Fibroblast of lung (primary cell): ENCODE data around the gene OR2T33. TPM values are rescaled to one million over a fixed set of nuclear protein-coding genes. Genes with fewer than 3 reads are reported as not detected.
"Not testable (repeated sequence)": the region's sequence is repeated elsewhere in the genome, so short reads cannot be mapped to it uniquely, and the experiment has no call there.

Source experiments
- DNase-seq, 2 donors: peaks; one replicate each; pipeline versions ENCODE4 v3.0.0 to v3.0.0-alpha.2; 2010; ENCODE audit warnings: low read depth in 2 of 2
- H2AFZ ChIP-seq: 2 replicates; pipeline ENCODE4 v1.5.1; 2012; ENCODE audit warnings: low read length, control low read depth, inconsistent platforms
- H3K27ac ChIP-seq: 2 replicates; pipeline ENCODE4 v1.5.1; 2011; ENCODE audit warnings: low read length, control low read depth; ENCODE audit not compliant: insufficient read depth
- H3K27me3 ChIP-seq: 2 replicates; pipeline ENCODE4 v1.5.1; 2011; ENCODE audit warnings: mild to moderate bottlenecking, low read length; ENCODE audit not compliant: control insufficient read depth, insufficient read depth
- H3K36me3 ChIP-seq: 2 replicates; pipeline ENCODE4 v1.5.1; 2011; ENCODE audit warnings: low read length; ENCODE audit not compliant: control insufficient read depth, insufficient read depth
- H3K4me1 ChIP-seq: 2 replicates; pipeline ENCODE4 v1.5.1; 2011; ENCODE audit warnings: low read length; ENCODE audit not compliant: control insufficient read depth, insufficient read depth; ENCODE audit errors: extremely low read depth
- H3K4me2 ChIP-seq: 2 replicates; pipeline ENCODE4 v1.5.1; 2011; ENCODE audit warnings: low read length, control low read depth; ENCODE audit not compliant: insufficient read depth; ENCODE audit errors: extremely low read depth
- H3K4me3 ChIP-seq, 4 experiments: fragments of 200-600 bp in 1 of 4; sonication (generic) in 1 of 4; replicated peaks in 1 of 4; 2 replicates each; pipeline ENCODE4 v1.5.1; 2011 to 2016; ENCODE audit warnings: low read length in 4 of 4, low read depth in 3 of 4, mild to moderate bottlenecking in 3 of 4, control low read depth in 2 of 4, inconsistent platforms in 1 of 4, mixed read lengths in 1 of 4; ENCODE audit not compliant: insufficient read depth in 1 of 4; ENCODE audit errors: control extremely low read depth in 1 of 4
- H3K79me2 ChIP-seq: 2 replicates; pipeline ENCODE4 v1.5.1; 2012; ENCODE audit warnings: mild to moderate bottlenecking, low read length, inconsistent platforms; ENCODE audit not compliant: control insufficient read depth, insufficient read depth
- H3K9ac ChIP-seq: 2 replicates; pipeline ENCODE4 v1.5.1; 2011; ENCODE audit warnings: mild to moderate bottlenecking, low read length, control low read depth; ENCODE audit not compliant: insufficient read depth
- H3K9me3 ChIP-seq: 2 replicates; pipeline ENCODE4 v1.5.1; 2012; ENCODE audit warnings: low read depth, low read length; ENCODE audit not compliant: control insufficient read depth, insufficient read depth
- H4K20me1 ChIP-seq: 2 replicates; pipeline ENCODE4 v1.5.1; 2011; ENCODE audit warnings: low read length; ENCODE audit not compliant: control insufficient read depth, insufficient read depth; ENCODE audit errors: extremely low read depth
- EZH2 ChIP-seq: IDR thresholded peaks from 2 replicates; pipeline ENCODE4 v1.5.1; 2012; ENCODE audit warnings: low read length, control low read depth, mild to moderate bottlenecking; ENCODE audit errors: missing control alignments
- polyA plus RNA-seq, 2 donors: library from polyadenylated mRNA; depleted of rRNA in 1 of 2; stranded (reverse) in 1 of 2; unstranded in 1 of 2; fragments of >200 nt; gene quantifications; 2 replicates each; pipeline ENCODE4 v1.2.1, GENCODE V29; 2011 to 2012; ENCODE audit warnings: missing spikeins in 1 of 2
- total RNA-seq: library from RNA; depleted of rRNA; stranded (reverse); fragments of >200 nt; gene quantifications from 2 replicates; pipeline ENCODE4 v1.2.1, GENCODE V29; 2014
- TF ChIP-seq, protein P1 (sequence below), 2 donors: IDR thresholded peaks in 1 of 2; conservative IDR thresholded peaks in 1 of 2; 1 replicate in 1 of 2; 2 replicates in 1 of 2; pipeline ENCODE4 v1.5.1; 2011 to 2012; ENCODE audit warnings: low read length in 2 of 2, control low read depth in 1 of 2, inconsistent platforms in 1 of 2, low read depth in 1 of 2, mild to moderate bottlenecking in 1 of 2

OR2T33 gene
- total and polyA plus RNA-seq, 2 donors (not counting 1 experiment from before 2014, with no cell fraction given): not detected

DNA sequence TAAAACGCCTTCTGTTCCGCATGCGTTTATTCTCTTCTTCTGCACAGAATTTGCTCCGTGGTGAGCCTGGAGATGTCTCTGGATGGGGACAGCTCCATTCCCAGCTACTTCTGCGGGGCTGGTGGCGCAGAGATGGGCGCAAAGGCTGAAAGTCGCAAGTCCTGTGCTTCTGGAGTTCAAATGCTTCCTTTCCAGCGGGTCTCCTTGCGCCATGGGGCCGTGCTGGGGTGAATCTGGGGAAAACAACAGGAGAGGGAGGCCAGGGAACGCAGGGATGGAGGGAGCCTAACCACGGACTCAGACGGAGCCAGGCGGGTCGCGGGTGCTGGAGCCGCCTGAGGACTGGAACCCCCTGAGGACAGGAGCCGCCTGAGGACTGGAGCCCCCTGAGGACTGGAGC is 28.3 kb upstream of the OR2T33 start:
- no peak overlapping the region for H3K4me2 ChIP-seq
- no peaks in the 10 kb centered on the region for H3K4me1 ChIP-seq
- H3K4me3 ChIP-seq: no peak overlapping the region
- no peaks in the 10 kb centered on the region for H3K9me3 ChIP-seq
- no peak overlapping the region for H3K27ac ChIP-seq
- no peaks in the 10 kb centered on the region for H4K20me1 ChIP-seq
- H3K36me3 ChIP-seq: no peaks in the 10 kb centered on the region
- no peaks in the 10 kb centered on the region for H3K27me3 ChIP-seq
- no peak for TF ChIP-seq EZH2
- TF ChIP-seq, protein P1, sequence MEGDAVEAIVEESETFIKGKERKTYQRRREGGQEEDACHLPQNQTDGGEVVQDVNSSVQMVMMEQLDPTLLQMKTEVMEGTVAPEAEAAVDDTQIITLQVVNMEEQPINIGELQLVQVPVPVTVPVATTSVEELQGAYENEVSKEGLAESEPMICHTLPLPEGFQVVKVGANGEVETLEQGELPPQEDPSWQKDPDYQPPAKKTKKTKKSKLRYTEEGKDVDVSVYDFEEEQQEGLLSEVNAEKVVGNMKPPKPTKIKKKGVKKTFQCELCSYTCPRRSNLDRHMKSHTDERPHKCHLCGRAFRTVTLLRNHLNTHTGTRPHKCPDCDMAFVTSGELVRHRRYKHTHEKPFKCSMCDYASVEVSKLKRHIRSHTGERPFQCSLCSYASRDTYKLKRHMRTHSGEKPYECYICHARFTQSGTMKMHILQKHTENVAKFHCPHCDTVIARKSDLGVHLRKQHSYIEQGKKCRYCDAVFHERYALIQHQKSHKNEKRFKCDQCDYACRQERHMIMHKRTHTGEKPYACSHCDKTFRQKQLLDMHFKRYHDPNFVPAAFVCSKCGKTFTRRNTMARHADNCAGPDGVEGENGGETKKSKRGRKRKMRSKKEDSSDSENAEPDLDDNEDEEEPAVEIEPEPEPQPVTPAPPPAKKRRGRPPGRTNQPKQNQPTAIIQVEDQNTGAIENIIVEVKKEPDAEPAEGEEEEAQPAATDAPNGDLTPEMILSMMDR (conservative IDR thresholded peaks at IDR 0.05 in 1 of 2, IDR thresholded peaks at IDR 0.05 in 1 of 2; ENCODE audit: low read depth in 1 of 2, low read length in 2 of 2): no peak
- no peak for DNase-seq
- H2AFZ ChIP-seq: no peak overlapping the region
- no peaks in the 10 kb centered on the region for H3K79me2 ChIP-seq
- H3K9ac ChIP-seq: no peak overlapping the region

DNA sequence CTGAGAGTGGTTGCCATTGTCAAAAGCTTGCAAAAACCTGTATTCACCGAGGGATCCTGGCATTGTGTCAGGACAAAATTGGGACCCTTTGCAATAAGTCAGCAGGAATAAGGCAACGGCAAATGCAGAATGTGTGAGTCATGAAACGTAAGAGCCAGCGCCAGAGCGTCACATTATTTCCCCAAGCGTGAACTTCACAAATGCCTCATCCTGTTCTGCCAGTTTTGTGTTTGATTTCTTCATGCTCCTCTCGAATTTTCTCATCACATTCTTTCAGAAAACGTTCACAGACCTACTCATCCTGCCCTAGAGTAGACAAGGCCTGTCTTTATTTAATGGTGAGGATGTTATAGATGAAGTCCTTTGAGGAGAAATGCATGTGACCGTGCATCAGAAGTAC is 27.9 kb upstream of the OR2T33 start:
- H3K27me3 ChIP-seq, H3K9me3 ChIP-seq, H3K4me3 ChIP-seq, H3K4me2 ChIP-seq, H4K20me1 ChIP-seq, H3K9ac ChIP-seq, H2AFZ ChIP-seq, H3K79me2 ChIP-seq, H3K36me3 ChIP-seq, H3K27ac ChIP-seq, H3K4me1 ChIP-seq, DNase-seq: not testable (repeated sequence)

DNA sequence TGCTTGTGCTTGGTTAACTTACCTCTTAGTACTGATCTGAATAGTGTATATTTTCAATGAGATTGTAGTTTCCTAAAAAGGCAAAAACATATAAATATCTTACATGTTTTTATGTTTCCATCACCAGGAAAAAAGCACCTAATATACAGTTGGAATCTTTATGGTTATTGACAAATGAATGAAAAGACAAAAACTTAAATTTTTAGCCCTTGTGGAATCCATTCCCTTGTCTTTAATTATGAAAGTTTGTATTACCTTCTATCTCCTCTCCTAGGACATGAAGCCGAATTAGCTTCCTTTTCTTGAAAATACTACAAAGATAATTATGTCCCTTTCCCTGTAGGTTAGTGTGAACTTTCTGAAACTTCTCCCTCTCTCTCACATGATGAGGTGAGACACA is 25.5 kb upstream of the OR2T33 start, which contains the start of gene OR2T12:
Gene OR2T12, minus strand, starts transcription at position 101 of the 400 bp plus-strand sequence. CDS start 7,846 bp downstream, outside the sequence.
- Histone ChIP-seq H3K36me3 (no peaks in the 10 kb centered on the region), H3K9me3 (no peaks in the 10 kb centered on the region), H3K4me2 (no peak within 1 kb of the TSS), H4K20me1 (no peaks in the 10 kb centered on the region), H3K27me3 (no peaks in the 10 kb centered on the region), H3K79me2 (no peaks in the 10 kb centered on the region), H3K9ac (no peak within 1 kb of the TSS), H3K27ac (no peak within 1 kb of the TSS), H3K4me3 (no peak within 1 kb of the TSS), H3K4me1 (no peaks in the 10 kb centered on the region), H2AFZ (no peak within 1 kb of the TSS)
- TF ChIP-seq, protein P1 (conservative IDR thresholded peaks at IDR 0.05 in 1 of 2, IDR thresholded peaks at IDR 0.05 in 1 of 2; ENCODE audit: low read depth in 1 of 2, low read length in 2 of 2): no peak
- no peak for TF ChIP-seq EZH2
- DNase-seq: no peak
